ENCODE results near the gene XXYLT1.

DNA sequence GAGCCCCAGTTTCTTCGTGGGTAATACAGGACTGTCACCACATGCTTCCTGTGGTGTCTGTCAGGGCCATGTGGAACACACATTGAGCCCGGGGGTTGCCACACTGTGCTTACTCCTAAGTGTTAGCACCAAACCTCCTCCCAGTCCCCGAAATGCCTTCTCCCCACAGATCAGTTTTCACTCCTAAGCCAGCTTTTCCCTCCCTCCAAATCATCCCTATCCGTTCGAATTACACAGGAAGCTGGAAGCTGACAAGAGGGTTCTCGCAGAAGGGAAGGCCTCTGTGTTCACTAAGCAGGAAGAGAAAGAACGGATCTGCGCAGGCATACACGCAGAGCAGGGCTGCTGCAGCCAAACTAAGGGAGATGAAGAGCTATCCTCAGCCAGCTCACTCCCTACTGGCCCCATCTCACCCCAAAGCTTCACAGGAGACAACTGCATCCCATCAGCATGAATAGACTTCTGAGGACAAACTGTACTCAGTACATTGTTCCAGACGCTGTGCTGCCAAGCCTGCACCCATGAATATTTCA lies 32.3 kb downstream of the XXYLT1 start:
- TF ChIP-seq POLR2AphosphoS5 (IDR thresholded peaks at IDR 0.05; ENCODE audit: low read depth, low read length) (no peak), POLR2A (IDR thresholded peaks at IDR 0.05; ENCODE audit: low read depth, low read length) (no peak)
